Peyer's patch (tissue), 4 donors: Measurements from ENCODE around the gene C16orf95.

Source experiments
- CTCF ChIP-seq, 6 experiments: fragments of 450-650 bp in 4 of 6; fragments of 200-600 bp in 2 of 6; sonication (generic) in 1 of 6; IDR thresholded peaks; one replicate each; pipeline ENCODE4 v1.5.1; 2017 to 2019; ENCODE audit warnings: antibody characterized with exemption in 6 of 6, mild to moderate bottlenecking in 3 of 6, moderate library complexity in 1 of 6
- POLR2A ChIP-seq, 2 donors: fragments of 450-650 bp; IDR thresholded peaks; one replicate each; pipeline ENCODE4 v1.5.1; 2017; ENCODE audit warnings: antibody characterized with exemption in 2 of 2, mild to moderate bottlenecking in 2 of 2, moderate library complexity in 2 of 2

GRCh38 chr16:87303962-87304521 is 13.2 kb downstream of the C16orf95 start:
- TF ChIP-seq CTCF (IDR thresholded peaks at IDR 0.05) (no peak), POLR2A (IDR thresholded peaks at IDR 0.05) (no peak)
